ENCODE data around the gene TULP1.

Gene TULP1

GRCh38 chr6:35496841-35497570 lies 15.7 kb downstream of the TULP1 start, which contains the start of gene TEAD3:
Gene TEAD3, minus strand, starts transcription at chr6:35497079.
- no peak for DNase-seq (ENCODE audit: low read depth, low spot score)

DNA sequence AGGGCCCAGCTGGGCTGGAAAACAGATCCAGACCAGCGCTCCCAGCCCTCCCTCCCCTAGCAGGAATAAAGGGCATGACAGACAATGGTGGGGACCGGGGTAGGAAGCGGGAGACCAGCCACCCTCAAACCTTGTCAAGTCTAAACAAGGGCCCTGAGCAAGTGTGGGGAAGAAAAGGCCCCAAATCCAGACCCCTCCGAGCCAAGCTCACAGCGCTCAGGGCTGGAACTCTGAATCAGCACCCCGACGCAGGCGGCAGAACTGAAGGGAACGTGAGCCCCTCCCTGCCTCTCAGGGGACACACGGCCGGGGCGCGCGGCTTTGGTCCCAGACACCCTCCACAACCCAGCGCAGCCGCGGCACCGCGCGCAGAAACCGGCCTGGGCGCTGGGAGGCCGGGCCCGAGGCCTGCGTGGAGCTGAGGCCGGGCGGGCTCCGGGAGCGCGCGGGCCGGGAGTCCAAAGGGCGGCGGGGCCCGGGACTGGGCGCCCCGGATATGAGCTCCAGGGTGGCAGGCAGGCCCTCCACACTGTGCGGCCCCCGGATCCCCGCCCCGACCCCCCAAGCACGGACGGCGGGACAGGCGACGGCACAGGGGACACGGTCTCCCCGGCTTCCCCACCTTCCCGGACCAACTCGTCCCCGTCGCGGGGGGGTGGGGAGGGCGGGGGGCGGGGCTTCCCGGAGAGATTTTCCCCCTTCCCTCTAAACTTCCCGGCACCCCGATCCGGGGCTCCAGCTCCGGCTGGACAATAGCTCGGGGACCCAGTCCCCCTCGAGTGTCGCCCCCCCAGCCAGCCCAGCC lies 16.5 kb downstream of the TULP1 start:
- DNase-seq (ENCODE audit: low read depth, low spot score) = no peak

GRCh38 chr6:35495258-35496035 lies 17.2 kb downstream of the TULP1 start:
- no peak for DNase-seq (ENCODE audit: low read depth, low spot score)

GRCh38 chr6:35494161-35494563 lies 18.5 kb downstream of the TULP1 start:
- no peak for DNase-seq (ENCODE audit: low read depth, low spot score)

GRCh38 chr6:35493307-35493983 lies 19.3 kb downstream of the TULP1 start:
- DNase-seq (ENCODE audit: low read depth, low spot score) = no peak

- no peak for DNase-seq (ENCODE audit: low read depth, low spot score)
Measured at GRCh38 chr6:35492974-35493284, 19.8 kb downstream of the TULP1 start.

DNA sequence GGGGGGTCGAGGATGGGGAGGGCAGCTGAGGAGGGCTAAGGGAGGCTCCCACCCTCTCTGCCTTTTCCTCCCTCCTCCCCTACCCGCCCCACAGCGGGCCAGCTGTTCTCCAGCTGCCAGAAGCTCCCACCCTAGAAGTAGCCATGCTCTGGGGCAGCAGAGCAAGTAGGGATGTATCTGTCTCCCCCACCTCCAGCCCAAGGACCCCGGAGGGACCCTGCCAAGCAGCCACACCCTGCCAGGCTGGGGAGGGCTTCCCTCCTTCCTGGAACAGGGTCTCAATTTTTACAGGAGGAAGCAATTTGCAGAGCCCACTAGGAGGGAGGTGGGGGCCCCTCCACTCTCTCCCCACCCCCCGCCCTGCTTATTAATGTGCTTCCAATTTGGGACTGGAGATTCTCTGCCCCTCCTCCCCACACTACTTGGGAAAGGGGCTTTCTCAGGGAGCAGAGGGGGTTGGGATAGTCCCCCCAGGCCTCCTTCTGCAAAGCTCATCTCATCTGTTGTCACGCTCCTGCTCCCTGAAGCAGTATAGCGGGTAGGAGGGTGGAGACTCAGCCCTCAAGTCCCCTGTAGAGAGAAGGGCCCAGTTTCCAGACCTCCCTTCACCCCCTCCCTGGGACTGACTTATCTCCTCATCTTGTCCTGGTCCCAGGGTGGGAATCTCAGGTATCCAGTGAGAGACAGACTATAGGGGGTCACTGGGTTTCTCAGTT lies 20.3 kb downstream of the TULP1 start:
- no peak for DNase-seq (ENCODE audit: low read depth, low spot score)

- no peak for DNase-seq (ENCODE audit: low read depth, low spot score)
Measured at GRCh38 chr6:35491558-35492257, 21.0 kb downstream of the TULP1 start.

DNA sequence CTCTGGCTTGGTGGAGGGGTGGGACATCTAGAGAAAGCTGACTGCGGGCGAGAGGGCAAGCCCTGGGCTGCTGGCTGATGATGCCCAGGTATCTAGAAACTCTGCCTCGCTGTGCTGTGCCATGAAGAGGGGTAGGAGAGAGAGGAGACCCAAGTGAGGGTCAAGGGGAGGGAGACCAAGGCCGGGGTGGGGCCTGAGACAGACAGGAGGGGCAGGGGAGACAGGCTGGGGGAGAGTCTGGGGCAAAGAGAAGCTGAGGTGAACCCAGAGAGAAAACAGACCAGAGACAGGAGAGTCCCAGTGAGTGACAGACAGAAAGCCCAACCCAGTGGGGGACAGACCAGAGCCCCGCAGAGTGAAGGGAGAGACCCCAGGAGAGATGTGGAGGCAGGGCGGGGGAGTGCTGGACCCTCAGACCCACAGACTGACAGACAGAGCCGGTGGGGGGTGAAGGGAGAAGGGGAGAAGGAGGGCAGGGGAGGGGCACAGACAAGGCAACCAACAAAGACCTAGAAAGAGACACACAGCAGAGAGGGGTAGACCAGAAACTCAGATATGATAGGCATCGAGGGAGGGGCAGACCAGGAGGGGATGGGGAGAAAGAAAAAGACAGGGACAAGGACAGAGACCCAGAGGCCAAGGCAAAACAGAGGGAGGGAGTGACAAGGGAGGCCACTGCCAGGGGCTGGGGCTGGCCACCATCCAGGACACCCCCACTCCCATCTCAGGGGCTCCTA lies 21.7 kb downstream of the TULP1 start:
- no peak for DNase-seq (ENCODE audit: low read depth, low spot score)

- DNase-seq (ENCODE audit: low read depth, low spot score) = no peak
Measured at GRCh38 chr6:35489995-35490791, 22.5 kb downstream of the TULP1 start.

DNA sequence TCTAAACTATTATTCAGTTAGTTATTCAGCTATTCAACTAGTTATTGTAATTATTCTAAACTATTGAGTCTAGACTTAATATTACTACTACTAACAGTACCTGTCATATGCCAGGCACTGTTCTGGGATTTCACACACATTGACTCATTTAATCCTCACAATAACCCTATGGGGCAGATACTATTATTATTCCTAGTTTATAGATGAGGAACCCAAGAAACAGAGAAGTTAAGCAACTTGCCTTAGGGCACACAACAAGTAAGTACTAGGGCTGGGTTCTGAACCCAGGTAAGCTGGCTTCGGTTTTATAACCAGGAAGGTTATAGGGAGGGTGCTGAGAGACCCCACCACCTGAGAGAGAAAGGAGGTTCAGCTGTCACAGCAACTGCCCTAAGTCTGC lies 23.6 kb downstream of the TULP1 start:
- no peak for DNase-seq (ENCODE audit: low read depth, low spot score)

DNA sequence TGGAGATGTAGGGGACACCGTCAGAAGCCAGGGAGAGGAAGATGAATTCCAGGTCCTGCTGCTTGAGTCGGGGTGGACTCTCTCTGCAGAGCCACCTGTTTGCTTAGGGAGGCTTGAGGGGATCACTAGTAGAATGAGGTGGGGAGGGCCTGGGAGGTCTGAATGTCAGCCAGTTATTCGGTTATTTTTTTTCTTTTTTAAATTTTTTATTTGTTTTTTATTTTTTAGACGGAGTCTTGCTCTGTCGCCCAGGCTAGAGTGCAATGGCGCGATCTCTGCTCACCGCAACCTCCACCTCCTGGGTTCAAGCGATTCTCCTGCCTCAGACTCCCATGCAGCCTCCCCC lies 24.2 kb downstream of the TULP1 start:
- no peak for DNase-seq (ENCODE audit: low read depth, low spot score)

- no peak for DNase-seq (ENCODE audit: low read depth, low spot score)
Measured at GRCh38 chr6:35487658-35488516, 24.8 kb downstream of the TULP1 start.

DNA sequence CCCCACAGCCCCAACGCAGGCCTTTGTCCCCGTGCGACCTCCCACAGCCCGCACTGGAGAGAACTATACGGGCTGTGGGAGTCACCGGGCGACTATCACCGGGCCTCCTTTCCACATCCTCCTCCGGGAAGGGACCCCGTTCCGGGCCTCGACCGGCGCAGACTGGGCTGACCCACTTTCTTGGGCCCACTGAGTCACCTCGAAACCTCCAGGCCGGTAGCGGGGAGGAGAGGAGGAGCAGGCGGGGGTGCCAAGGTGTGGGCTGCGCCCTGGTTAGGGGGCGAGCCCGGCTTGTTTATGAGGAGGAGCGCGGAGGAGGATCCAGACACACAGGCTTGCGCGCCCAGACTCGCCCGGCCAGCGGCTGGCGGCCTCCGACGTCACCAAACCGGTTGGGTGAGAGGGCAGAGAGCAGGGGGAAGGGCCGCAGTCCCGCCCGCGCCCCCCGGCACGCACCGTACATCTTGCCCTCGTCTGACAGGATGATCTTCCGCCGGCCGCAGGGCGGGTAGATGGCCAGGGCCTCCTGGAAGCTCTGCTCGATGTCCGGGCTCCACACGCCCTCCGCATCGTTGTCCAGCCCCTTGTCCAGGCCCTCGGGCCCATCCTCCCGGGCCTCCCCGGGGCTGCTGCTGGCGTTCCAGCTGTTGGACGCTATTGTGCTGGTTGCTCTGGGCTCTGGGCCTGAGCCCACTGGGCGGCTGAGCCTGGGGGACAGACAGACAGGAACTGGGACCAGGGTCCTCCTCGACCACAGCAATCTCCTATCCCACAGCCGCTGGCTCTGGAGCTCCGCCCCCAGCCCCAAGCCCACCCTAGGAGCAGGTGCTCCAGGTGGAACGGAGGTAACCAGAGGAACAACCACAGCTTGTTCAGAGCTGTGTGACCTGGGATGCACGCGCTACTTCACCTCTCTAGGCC lies 26.4 kb downstream of the TULP1 start:
- DNase-seq (ENCODE audit: low read depth, low spot score) = no peak

- no peak for DNase-seq (ENCODE audit: low read depth, low spot score)
Measured at GRCh38 chr6:35485402-35485877, 27.3 kb downstream of the TULP1 start.

- no peak for DNase-seq (ENCODE audit: low read depth, low spot score)
Measured at GRCh38 chr6:35484921-35485392, 27.7 kb downstream of the TULP1 start.
